ENCODE data around the gene TRIM2. TPM values are rescaled to one million over a fixed set of nuclear protein-coding genes. Genes with fewer than 3 reads are reported as not detected.

TRIM2 gene
- polyA plus RNA-seq, 3 donors, result 0.50 to 0.96 (median 0.76) TPM

DNA sequence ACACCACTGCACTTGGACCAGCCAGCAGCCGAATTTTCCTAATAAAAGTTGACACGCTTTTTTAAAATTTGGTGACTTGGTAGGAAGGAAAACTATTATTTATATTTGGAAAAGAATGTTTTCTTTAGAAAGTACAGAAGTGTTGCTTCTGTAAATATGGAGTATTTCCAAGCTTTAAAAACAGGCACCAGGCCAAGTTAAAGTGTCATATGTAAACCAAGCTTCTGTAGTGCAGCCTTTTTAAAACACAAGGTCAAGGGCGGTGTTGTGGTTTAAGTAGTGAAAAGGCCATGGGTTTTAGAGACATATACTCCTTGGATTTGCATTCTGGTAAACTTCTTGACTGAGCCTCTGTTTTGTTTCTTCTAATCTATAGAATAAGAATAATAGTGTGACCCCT, 62.7 kb downstream of the TRIM2 start:
- TF ChIP-seq CTCF (IDR thresholded peaks at IDR 0.05), result no peak
- H2AFZ ChIP-seq (ENCODE audit: insufficient read depth, low read depth, low read length, poor library complexity, severe bottlenecking), result no peak overlapping the region
- H3K36me3 ChIP-seq (replicated peaks in 1 of 2; ENCODE audit: control insufficient read depth in 1 of 2, insufficient read depth in 2 of 2, low read length in 2 of 2), result no peaks in the 10 kb centered on the region
- H4K20me1 ChIP-seq (ENCODE audit: insufficient read depth, low read length), result no peaks in the 10 kb centered on the region
- no peak overlapping the region for H3K27ac ChIP-seq (ENCODE audit: low read depth in 1 of 2, low read length in 2 of 2)
- H3K4me3 Mint-ChIP-seq, result no peak overlapping the region
- no peaks in the 10 kb centered on the region for H3K4me1 ChIP-seq (ENCODE audit: control insufficient read depth in 1 of 2, insufficient read depth in 2 of 2, low read length in 2 of 2)
- H3K9ac ChIP-seq (ENCODE audit: insufficient read depth, low read length, poor library complexity, severe bottlenecking), result no peak overlapping the region
- no peaks in the 10 kb centered on the region for H3K79me2 ChIP-seq (ENCODE audit: insufficient read depth, low read length)
- 100% methylated on average over 1 of the region's 3 CpGs for WGBS (ENCODE audit: insufficient coverage)
- H3K9me3 Mint-ChIP-seq, result peaks cover 0 to 8% (median 5%) of the 10 kb centered on the region in 7 donors
- no peaks in the 10 kb centered on the region for H3K36me3 Mint-ChIP-seq
- H3K4me3 ChIP-seq (replicated peaks in 1 of 3; ENCODE audit: low read depth in 2 of 3, low read length in 3 of 3), result no peak overlapping the region
- no peak overlapping the region for H3K27ac Mint-ChIP-seq
- H3K4me2 ChIP-seq (replicated peaks; ENCODE audit: extremely low read depth, low read length, poor library complexity, severe bottlenecking), result no peak overlapping the region
- peaks cover 0 to 4% (median 3%) of the 10 kb centered on the region in 3 donors for H3K27me3 Mint-ChIP-seq (ENCODE audit: low read depth in 3 of 3)
- intact Hi-C loops (cut with micrococcal nuclease), result no loop called here
- H3K9me3 ChIP-seq (replicated peaks in 1 of 2; ENCODE audit: control insufficient read depth in 1 of 2, insufficient read depth in 1 of 2, low read length in 2 of 2), result peaks cover 0 to 9% of the 10 kb centered on the region in 2 donors
- H3K27me3 ChIP-seq (ENCODE audit: control insufficient read depth in 2 of 2, insufficient read depth in 2 of 2, low read length in 2 of 2), result no peaks in the 10 kb centered on the region
- no peak for DNase-seq
- peaks cover 3% of the 10 kb centered on the region for H3K4me1 Mint-ChIP-seq

DNA sequence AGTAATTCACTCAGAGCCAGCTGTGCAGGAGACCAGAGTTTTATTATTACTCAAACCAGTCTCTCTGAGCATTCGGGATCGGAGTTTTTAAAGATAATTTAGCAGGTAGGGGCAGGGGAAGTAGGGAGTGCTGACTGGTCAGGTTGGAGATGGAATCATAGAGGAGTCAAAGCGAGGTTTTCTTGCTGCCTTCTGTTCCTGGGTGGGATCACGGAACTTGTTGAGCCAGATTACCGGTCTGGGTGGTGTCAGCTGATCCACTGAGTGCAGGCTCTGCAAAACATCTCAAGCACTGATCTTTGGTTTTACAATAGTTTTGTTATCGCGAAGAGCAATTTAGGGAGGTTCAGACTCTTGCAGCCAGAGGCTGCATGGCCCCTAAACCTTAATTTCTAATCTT, 63.6 kb downstream of the TRIM2 start:
- H3K9me3 ChIP-seq (replicated peaks in 1 of 2; ENCODE audit: control insufficient read depth in 1 of 2, insufficient read depth in 1 of 2, low read length in 2 of 2), result peaks cover 0 to 3% of the 10 kb centered on the region in 2 donors
- Mint-ChIP-seq H3K27ac (peak overlapping the region in 1 of 7 donors; percentile 22), H3K27me3 (ENCODE audit: low read depth in 3 of 3) (peaks cover 0 to 4% (median 3%) of the 10 kb centered on the region in 3 donors), H3K9me3 (peaks cover 0 to 1% (median 0%) of the 10 kb centered on the region in 7 donors), H3K4me3 (no peak overlapping the region), H3K36me3 (no peaks in the 10 kb centered on the region), H3K4me1 (peaks cover 3% of the 10 kb centered on the region)
- H3K4me1 ChIP-seq (ENCODE audit: control insufficient read depth in 1 of 2, insufficient read depth in 2 of 2, low read length in 2 of 2), result no peaks in the 10 kb centered on the region
- H3K4me3 ChIP-seq (replicated peaks in 1 of 3; ENCODE audit: low read depth in 2 of 3, low read length in 3 of 3), result no peak overlapping the region
- no peak overlapping the region for H3K9ac ChIP-seq (ENCODE audit: insufficient read depth, low read length, poor library complexity, severe bottlenecking)
- no peaks in the 10 kb centered on the region for H4K20me1 ChIP-seq (ENCODE audit: insufficient read depth, low read length)
- no peak for DNase-seq
- H3K4me2 ChIP-seq (replicated peaks; ENCODE audit: extremely low read depth, low read length, poor library complexity, severe bottlenecking), result no peak overlapping the region
- intact Hi-C loops (cut with micrococcal nuclease), result no loop called here
- no peak overlapping the region for H2AFZ ChIP-seq (ENCODE audit: insufficient read depth, low read depth, low read length, poor library complexity, severe bottlenecking)
- no peaks in the 10 kb centered on the region for H3K79me2 ChIP-seq (ENCODE audit: insufficient read depth, low read length)
- no peak overlapping the region for H3K27ac ChIP-seq (ENCODE audit: low read depth in 1 of 2, low read length in 2 of 2)
- H3K27me3 ChIP-seq (ENCODE audit: control insufficient read depth in 2 of 2, insufficient read depth in 2 of 2, low read length in 2 of 2), result no peaks in the 10 kb centered on the region
- 97% methylated on average over 4 of the region's 7 CpGs for WGBS (ENCODE audit: insufficient coverage)
- H3K36me3 ChIP-seq (replicated peaks in 1 of 2; ENCODE audit: control insufficient read depth in 1 of 2, insufficient read depth in 2 of 2, low read length in 2 of 2), result no peaks in the 10 kb centered on the region
- TF ChIP-seq CTCF (IDR thresholded peaks at IDR 0.05), result no peak

Data from CD14-positive monocyte (primary cell).